Measurements from ENCODE around the gene EREG.
A peak's percentile ranks its signal among the peaks of the same experiment; 100 is the strongest.

The EREG gene

DNA sequence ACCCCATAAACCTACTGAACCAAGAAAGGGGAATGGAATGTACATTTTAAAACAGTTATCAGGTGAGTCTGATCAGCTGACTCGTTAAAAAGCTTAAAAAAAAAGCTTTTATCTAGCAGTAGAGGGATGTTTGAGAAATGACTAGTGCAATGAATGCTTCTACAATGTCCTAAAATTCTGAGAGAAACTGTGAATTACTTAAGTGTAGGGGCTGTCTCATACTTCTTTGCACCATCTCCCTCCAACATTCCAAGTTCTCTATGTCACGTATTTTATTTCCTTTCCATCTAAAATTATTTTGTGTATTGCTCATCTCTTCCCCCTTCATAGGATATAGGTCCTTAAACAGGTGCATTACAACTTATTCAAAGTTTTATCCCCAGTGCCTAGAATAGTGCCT lies 68.1 kb downstream of the EREG start:
- DNase-seq: no peak

GRCh38 chr4:74433541-74434172 lies 68.7 kb downstream of the EREG start:
- no peak for DNase-seq

DNA sequence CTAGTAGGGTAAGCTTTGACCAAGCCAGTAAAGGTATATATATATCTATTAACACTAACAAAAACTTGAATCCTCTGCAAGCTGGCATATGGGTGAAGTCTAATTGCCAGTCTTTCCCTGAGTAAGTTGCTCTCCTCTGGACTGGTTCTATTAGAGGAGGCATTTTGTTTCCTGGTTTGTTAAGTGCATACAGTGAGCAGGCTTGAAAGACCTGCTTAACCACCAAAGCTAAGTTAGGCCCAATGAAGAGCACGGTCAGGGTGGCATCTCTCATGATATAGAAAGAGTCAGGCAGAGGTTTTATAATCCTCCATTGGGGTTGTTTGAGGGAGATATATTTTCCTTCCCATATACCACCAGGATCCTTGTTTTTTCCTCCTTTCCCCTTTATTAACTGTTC lies 70.4 kb downstream of the EREG start:
- no peak for DNase-seq

GRCh38 chr4:74437866-74438265 lies 72.9 kb downstream of the EREG start:
- peak; percentile 44 for DNase-seq
